Esophagus muscularis mucosa (tissue), 4 donors: Measurements from ENCODE around the gene FBXL19. TPM values are rescaled to one million over a fixed set of nuclear protein-coding genes. Genes with fewer than 3 reads are reported as not detected.
A peak's percentile ranks its signal among the peaks of the same experiment; 100 is the strongest.

Experiments used
- DNase-seq: peaks from one replicate; pipeline ENCODE4 v3.0.0-alpha.2; 2017; ENCODE audit errors: extremely low spot score
- H3K27ac ChIP-seq, 4 donors: fragments of 200-600 bp; sonication (generic); replicated peaks in 1 of 4; 1 replicate in 3 of 4; 2 replicates in 1 of 4; pipeline ENCODE4 v1.5.1; 2016 to 2019; ENCODE audit warnings: mild to moderate bottlenecking in 1 of 4
- H3K27me3 ChIP-seq, 4 donors: fragments of 200-600 bp; sonication (generic); one replicate each; pipeline versions ENCODE4 v1.5.1 to v1.6.0; 2016 to 2019
- H3K36me3 ChIP-seq, 4 donors: fragments of 200-600 bp; sonication (generic); one replicate each; pipeline ENCODE4 v1.5.1; 2016 to 2019
- H3K4me1 ChIP-seq, 4 donors: fragments of 200-600 bp; sonication (generic); one replicate each; pipeline ENCODE4 v1.5.1; 2016 to 2019
- H3K4me3 ChIP-seq, 4 donors: fragments of 200-600 bp; sonication (generic); 1 replicate in 2 of 4; 2 replicates in 2 of 4; pipeline ENCODE4 v1.5.1; 2016 to 2019; ENCODE audit warnings: mild to moderate bottlenecking in 4 of 4, moderate library complexity in 1 of 4
- H3K9me3 ChIP-seq, 4 donors: fragments of 200-600 bp; sonication (generic); 1 replicate in 3 of 4; 2 replicates in 1 of 4; pipeline ENCODE4 v1.5.1; 2016 to 2019
- EP300 ChIP-seq: sonication (generic); formaldehyde crosslinking; IDR thresholded peaks from one replicate; pipeline ENCODE4 v1.6.1; 2017; ENCODE audit warnings: antibody characterized with exemption
- POLR2A ChIP-seq: fragments of 450-650 bp; IDR thresholded peaks from one replicate; pipeline ENCODE4 v1.6.1; 2017; ENCODE audit warnings: antibody characterized with exemption, moderate library complexity, mild to moderate bottlenecking, low read depth
- POLR2AphosphoS5 ChIP-seq, 2 donors: sonication (generic); formaldehyde crosslinking; IDR thresholded peaks; one replicate each; pipeline ENCODE4 v1.6.1; 2017; ENCODE audit warnings: antibody characterized with exemption in 2 of 2
- WGBS: methylation state at CpG from one replicate; pipeline ENCODE4 v1.1.5; 2018; 5-methylcytosine and 5-hydroxymethylcytosine counted together
- intact Hi-C: fragments of 100-400 bp; cut with DNase I; formaldehyde crosslinking; loops from one replicate; pipeline ENCODE4 v1.15.1; 2023
- total RNA-seq, 4 donors: library from RNA; depleted of rRNA; stranded (reverse); fragments of >200 nt; gene quantifications; one replicate each; pipeline versions ENCODE4 v1.1.0 to v1.2.1, GENCODE V29; 2016
- TF ChIP-seq, protein P1 (sequence below), 3 experiments: fragments of 200-600 bp in 2 of 3; fragments of 450-650 bp in 1 of 3; sonication (generic) in 2 of 3; IDR thresholded peaks; one replicate each; pipeline ENCODE4 v1.5.1; 2017 to 2019; ENCODE audit warnings: antibody characterized with exemption in 3 of 3, mild to moderate bottlenecking in 2 of 3, moderate library complexity in 1 of 3

FBXL19 gene
- total RNA-seq, 4 donors from 2014 or later = 12.1 to 28.1 (median 17.7) TPM

DNA sequence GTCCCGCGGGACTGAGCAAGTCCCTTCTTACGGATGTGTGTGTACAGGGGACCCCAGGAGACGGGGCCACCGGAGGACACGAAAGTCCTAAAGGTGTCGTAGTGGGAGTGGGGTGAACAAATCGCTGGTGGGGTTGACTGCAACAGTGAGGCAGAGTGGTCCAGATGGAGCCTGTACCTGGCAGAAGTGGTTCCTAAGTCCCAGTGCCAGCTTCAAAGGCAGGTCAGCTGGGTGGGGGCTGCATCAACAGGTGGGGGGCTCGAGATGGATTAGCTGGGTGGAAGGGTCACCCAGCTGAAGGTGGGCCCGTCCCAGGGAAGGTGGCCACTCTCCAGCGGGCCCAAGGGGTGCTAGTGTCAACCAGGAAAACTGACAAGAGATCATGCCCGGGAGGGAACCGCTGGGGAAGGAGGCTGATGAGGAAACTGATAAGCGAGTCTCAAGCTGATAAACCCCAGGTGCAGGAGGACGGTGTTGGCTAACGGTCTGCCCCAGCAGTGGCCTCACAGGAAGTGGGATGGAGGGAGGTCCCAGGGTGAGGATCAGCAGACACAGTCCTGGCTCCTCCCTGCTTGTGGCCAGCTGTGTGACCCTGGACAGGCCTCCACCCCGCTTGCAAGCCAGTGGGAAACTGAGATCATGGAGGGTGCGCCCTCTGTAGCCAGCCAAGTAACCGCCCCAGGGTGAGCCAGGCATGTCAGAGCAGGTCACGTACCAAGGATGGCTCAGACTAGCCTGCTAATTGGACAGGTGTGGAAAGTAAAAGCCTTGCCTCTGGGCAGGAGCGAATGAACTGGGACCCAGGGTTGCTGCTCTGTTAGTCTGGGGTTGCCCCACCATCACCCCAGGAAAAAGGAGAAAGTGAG is 26.5 kb downstream of the FBXL19 start:
- peaks cover 0 to 25% (median 12%) of the 10 kb centered on the region in 4 donors for H3K36me3 ChIP-seq
- H3K4me3 ChIP-seq = peak overlapping the region; percentile 83 to 98 (median 96)
- peak overlapping the region; percentile 91 to 99 (median 92) for H3K27ac ChIP-seq
- peaks cover 28 to 62% (median 57%) of the 10 kb centered on the region in 4 donors for H3K4me1 ChIP-seq
- no peaks in the 10 kb centered on the region for H3K27me3 ChIP-seq
- intact Hi-C loops = no loop called here
- WGBS = 10% methylated on average over 21 of the region's 21 CpGs
- H3K9me3 ChIP-seq = no peaks in the 10 kb centered on the region
- peak; percentile 95 for DNase-seq
- TF ChIP-seq POLR2A (peak; percentile 56), POLR2AphosphoS5 (IDR thresholded peaks at IDR 0.05) (peak; percentile 81 to 90)
- TF ChIP-seq, protein P1, sequence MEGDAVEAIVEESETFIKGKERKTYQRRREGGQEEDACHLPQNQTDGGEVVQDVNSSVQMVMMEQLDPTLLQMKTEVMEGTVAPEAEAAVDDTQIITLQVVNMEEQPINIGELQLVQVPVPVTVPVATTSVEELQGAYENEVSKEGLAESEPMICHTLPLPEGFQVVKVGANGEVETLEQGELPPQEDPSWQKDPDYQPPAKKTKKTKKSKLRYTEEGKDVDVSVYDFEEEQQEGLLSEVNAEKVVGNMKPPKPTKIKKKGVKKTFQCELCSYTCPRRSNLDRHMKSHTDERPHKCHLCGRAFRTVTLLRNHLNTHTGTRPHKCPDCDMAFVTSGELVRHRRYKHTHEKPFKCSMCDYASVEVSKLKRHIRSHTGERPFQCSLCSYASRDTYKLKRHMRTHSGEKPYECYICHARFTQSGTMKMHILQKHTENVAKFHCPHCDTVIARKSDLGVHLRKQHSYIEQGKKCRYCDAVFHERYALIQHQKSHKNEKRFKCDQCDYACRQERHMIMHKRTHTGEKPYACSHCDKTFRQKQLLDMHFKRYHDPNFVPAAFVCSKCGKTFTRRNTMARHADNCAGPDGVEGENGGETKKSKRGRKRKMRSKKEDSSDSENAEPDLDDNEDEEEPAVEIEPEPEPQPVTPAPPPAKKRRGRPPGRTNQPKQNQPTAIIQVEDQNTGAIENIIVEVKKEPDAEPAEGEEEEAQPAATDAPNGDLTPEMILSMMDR (IDR thresholded peaks at IDR 0.05) = no peak

DNA sequence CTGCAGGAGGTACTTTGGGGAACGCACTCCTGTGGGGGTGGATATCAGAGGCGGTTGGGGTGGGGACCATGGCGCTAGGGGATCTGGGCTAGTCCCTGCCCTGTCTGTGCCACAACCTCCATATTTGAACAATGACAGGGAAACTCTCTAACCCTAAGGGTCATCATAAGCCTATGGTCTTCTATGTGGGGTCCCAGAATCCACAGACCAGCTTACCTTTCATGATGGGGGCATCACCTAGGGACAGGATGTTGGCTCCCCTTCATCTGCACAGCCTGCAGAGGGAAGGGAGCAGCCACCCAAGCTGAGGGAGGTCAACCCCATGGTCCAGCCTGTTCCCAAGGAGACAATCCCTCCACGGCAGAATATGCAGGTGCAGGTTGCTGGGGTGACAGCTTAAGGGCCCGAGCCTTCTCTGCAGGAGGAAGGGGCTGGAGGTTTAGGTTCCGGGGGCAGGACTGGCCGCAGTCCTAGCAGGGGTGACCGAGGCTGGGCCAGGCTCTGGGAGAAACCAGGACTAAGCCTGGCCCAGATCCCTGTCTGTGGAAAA is 27.2 kb downstream of the FBXL19 start:
- Histone ChIP-seq H3K4me1 (peaks cover 28 to 62% (median 57%) of the 10 kb centered on the region in 4 donors), H3K27me3 (no peaks in the 10 kb centered on the region), H3K27ac (peak overlapping the region; percentile 91 to 99 (median 92)), H3K4me3 (peak overlapping the region; percentile 83 to 98 (median 96)), H3K9me3 (no peaks in the 10 kb centered on the region), H3K36me3 (peaks cover 0 to 20% (median 10%) of the 10 kb centered on the region in 4 donors)
- TF ChIP-seq POLR2AphosphoS5 (IDR thresholded peaks at IDR 0.05) = no peak
- 71% methylated on average over 8 of the region's 8 CpGs for WGBS
- DNase-seq = no peak
- intact Hi-C loops = no loop called here

DNA sequence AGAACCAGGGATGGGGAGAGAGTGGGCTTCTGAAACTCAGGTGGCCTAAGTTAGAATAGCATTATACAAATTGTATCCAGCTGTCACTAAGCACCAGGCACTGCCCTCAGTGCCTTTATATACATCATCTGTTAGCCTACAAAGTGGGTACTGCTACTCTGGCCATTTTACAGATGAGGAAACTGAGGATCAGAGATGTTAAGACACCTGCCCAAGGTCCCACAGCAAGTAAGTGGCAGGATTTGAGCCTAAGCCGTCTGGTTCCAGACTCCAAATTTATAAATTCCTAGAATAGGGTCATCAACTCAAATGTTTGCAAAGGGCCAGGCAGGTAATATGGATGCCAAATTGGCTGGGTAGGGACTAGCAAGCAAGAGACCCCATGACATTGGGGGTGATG is 27.8 kb downstream of the FBXL19 start:
- TF ChIP-seq, protein P1 (IDR thresholded peaks at IDR 0.05) = no peak
- TF ChIP-seq POLR2AphosphoS5 (IDR thresholded peaks at IDR 0.05) = no peak
- no peak for TF ChIP-seq POLR2A
- TF ChIP-seq EP300 = no peak
- peaks cover 28 to 62% (median 57%) of the 10 kb centered on the region in 4 donors for H3K4me1 ChIP-seq

DNA sequence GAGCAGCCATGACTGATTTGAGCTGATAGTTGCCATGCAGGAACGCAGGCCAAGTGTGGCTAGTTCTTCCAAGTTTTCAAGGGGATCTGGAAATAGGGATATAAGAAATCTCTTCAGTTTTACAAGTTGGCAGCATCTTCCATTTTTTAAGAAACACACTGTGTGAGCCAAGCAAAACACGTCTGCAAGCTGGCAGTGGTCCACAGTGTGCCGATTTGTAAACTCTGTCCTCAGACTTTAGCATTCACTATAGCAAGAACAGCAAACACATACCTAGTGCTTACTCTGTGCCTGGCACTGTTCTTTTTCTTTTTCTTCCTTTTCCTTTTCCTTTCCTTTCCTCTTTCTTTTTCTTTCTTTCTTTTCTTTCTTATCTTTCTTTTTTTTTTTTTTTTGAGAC is 28.4 kb downstream of the FBXL19 start:
- Histone ChIP-seq H3K4me1 (peaks cover 32 to 67% (median 62%) of the 10 kb centered on the region in 4 donors), H3K4me3 (no peak overlapping the region), H3K27ac (peak overlapping the region; percentile 91 to 99 (median 92)), H3K36me3 (peaks cover 0 to 14% (median 9%) of the 10 kb centered on the region in 4 donors), H3K27me3 (no peaks in the 10 kb centered on the region), H3K9me3 (no peaks in the 10 kb centered on the region)
- no peak for TF ChIP-seq EP300
- TF ChIP-seq POLR2AphosphoS5 (IDR thresholded peaks at IDR 0.05) = peak; percentile 49 to 69
- no peak for DNase-seq
- WGBS = 27% methylated on average over 3 of the region's 3 CpGs
- intact Hi-C loops = no loop called here

More for the DNA sequence above, 27.8 kb downstream of the FBXL19 start:
- DNase-seq = no peak
- H3K9me3 ChIP-seq = no peaks in the 10 kb centered on the region
- no CpG with 5 or more reads among the region's 1 CpG for WGBS
- intact Hi-C loops = no loop called here
- H3K4me3 ChIP-seq = no peak overlapping the region
- no peaks in the 10 kb centered on the region for H3K27me3 ChIP-seq
- peak overlapping the region; percentile 91 to 99 (median 92) for H3K27ac ChIP-seq
- H3K36me3 ChIP-seq = peaks cover 0 to 19% (median 10%) of the 10 kb centered on the region in 4 donors

DNA sequence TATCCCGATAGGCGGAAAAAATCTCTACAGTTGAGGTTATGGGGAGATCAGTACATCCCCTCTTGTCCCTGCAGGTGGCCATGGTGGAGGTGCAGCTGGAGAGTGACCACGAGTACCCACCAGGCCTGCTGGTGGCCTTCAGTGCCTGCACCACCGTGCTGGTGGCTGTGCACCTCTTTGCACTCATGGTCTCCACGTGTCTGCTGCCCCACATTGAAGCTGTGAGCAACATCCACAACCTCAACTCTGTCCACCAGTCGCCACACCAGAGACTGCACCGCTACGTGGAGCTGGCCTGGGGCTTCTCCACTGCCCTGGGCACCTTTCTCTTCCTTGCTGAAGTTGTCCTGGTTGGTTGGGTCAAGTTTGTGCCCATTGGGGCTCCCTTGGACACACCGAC is 29.7 kb downstream of the FBXL19 start:
- Histone ChIP-seq H3K4me3 (no peak overlapping the region), H3K9me3 (no peaks in the 10 kb centered on the region), H3K27ac (peak overlapping the region in 3 of 4 donors; percentile 58 to 91 (median 66)), H3K27me3 (no peaks in the 10 kb centered on the region), H3K4me1 (peaks cover 34 to 66% (median 59%) of the 10 kb centered on the region in 4 donors), H3K36me3 (peaks cover 0 to 8% (median 4%) of the 10 kb centered on the region in 4 donors)
- intact Hi-C loops = no loop called here
- DNase-seq = no peak
- TF ChIP-seq EP300 (no peak), POLR2AphosphoS5 (IDR thresholded peaks at IDR 0.05) (no peak), POLR2A (no peak)
- TF ChIP-seq, protein P1 (IDR thresholded peaks at IDR 0.05) = no peak
- WGBS = 73% methylated on average over 3 of the region's 9 CpGs
